Lung (tissue), 12 donors: ENCODE data around the gene ZDHHC11B. TPM values are rescaled to one million over a fixed set of nuclear protein-coding genes. Genes with fewer than 3 reads are reported as not detected.

Experiments
- ATAC-seq: fragments of 200-7000 bp; cut with Tn5 transposase; one replicate; pipeline ENCODE4 v1.9.1; 2020; ENCODE audit warnings: moderate number of reproducible peaks; ENCODE audit not compliant: insufficient read depth, low FRiP score
- DNase-seq, 3 donors: peaks; one replicate each; pipeline ENCODE4 v3.0.0-alpha.2; 2013 to 2017
- H3K27ac ChIP-seq, 2 donors: one replicate each; pipeline ENCODE4 v1.5.1; 2013; ENCODE audit warnings: mild to moderate bottlenecking in 2 of 2, moderate library complexity in 2 of 2, control low read depth in 1 of 2, inconsistent platforms in 1 of 2, low read depth in 1 of 2, low read length in 1 of 2
- H3K27me3 ChIP-seq, 3 donors: one replicate each; pipeline ENCODE4 v1.5.1; 2013; ENCODE audit warnings: low read length in 2 of 3; ENCODE audit not compliant: control insufficient read depth in 3 of 3, insufficient read depth in 3 of 3
- H3K36me3 ChIP-seq, 4 donors: one replicate each; pipeline ENCODE4 v1.5.1; 2013; ENCODE audit warnings: low read length in 4 of 4, mild to moderate bottlenecking in 1 of 4, moderate library complexity in 1 of 4; ENCODE audit not compliant: control insufficient read depth in 4 of 4, insufficient read depth in 4 of 4
- H3K4me1 ChIP-seq, 5 donors: one replicate each; pipeline ENCODE4 v1.5.1; 2013; ENCODE audit warnings: low read length in 5 of 5, mild to moderate bottlenecking in 2 of 5, moderate library complexity in 1 of 5; ENCODE audit not compliant: control insufficient read depth in 5 of 5, insufficient read depth in 5 of 5
- H3K4me3 ChIP-seq: one replicate; pipeline ENCODE4 v1.5.1; 2013; ENCODE audit warnings: mild to moderate bottlenecking, control low read depth, moderate library complexity
- H3K9ac ChIP-seq, 2 donors: one replicate each; pipeline ENCODE4 v1.5.1; 2013; ENCODE audit warnings: low read length in 2 of 2, control low read depth in 1 of 2; ENCODE audit not compliant: insufficient read depth in 1 of 2
- H3K9me3 ChIP-seq, 4 donors: one replicate each; pipeline ENCODE4 v1.5.1; 2013; ENCODE audit warnings: low read length in 3 of 4, mild to moderate bottlenecking in 1 of 4, moderate library complexity in 1 of 4; ENCODE audit not compliant: control insufficient read depth in 4 of 4, insufficient read depth in 3 of 4
- CTCF ChIP-seq: IDR thresholded peaks from 2 replicates; pipeline ENCODE4 v1.5.1; 2012; ENCODE audit warnings: mild to moderate bottlenecking; ENCODE audit errors: control extremely low read depth, extremely low read depth
- WGBS, 2 donors: extraction: QIAGEN DNeasy Blood & Tissue Kit; methylation state at CpG; one replicate each; pipeline ENCODE4 v1.1.7; 2013; 5-methylcytosine and 5-hydroxymethylcytosine counted together
- polyA plus RNA-seq, 2 donors: library from polyadenylated mRNA; stranded (reverse); fragments of 200-250 nt; gene quantifications; one replicate each; pipeline ENCODE4 v1.2.1, GENCODE V29; 2013
- total RNA-seq, 2 donors: library from RNA; depleted of rRNA in 1 of 2; stranded (reverse); fragments of >200 nt in 1 of 2; gene quantifications; one replicate each; pipeline ENCODE4 v1.2.1, GENCODE V29; 2014 to 2021
- donor health status: control.
- donor health status: control.
- donor health status: Bipolar disorder and iron deficiency.
- donor health status: healthy.
- donor health status: DM: yes; HTN: yes; CAD: no.

Gene ZDHHC11B
- total and polyA plus RNA-seq, 4 donors = 3.1 to 44.4 (median 6.0) TPM

- no peak overlapping the region for H3K4me3 ChIP-seq
- no peak overlapping the region for H3K27ac ChIP-seq
- no peak overlapping the region for H3K9ac ChIP-seq
- no peaks in the 10 kb centered on the region for H3K27me3 ChIP-seq
- H3K36me3 ChIP-seq = peaks cover 0 to 42% (median 20%) of the 10 kb centered on the region in 4 donors
- H3K9me3 ChIP-seq = peaks cover 0 to 2% (median 0%) of the 10 kb centered on the region in 4 donors
- DNase-seq (no peak), ATAC-seq (no peak)
- no peaks in the 10 kb centered on the region for H3K4me1 ChIP-seq
- TF ChIP-seq CTCF = no peak
- 92 to 94% methylated on average over 8 of the region's 8 CpGs for WGBS, 2 donors
Measured at GRCh38 chr5:665541-665955, 119.0 kb downstream of the ZDHHC11B start.

GRCh38 chr5:664994-665360 is 119.6 kb downstream of the ZDHHC11B start:
- H3K4me3 ChIP-seq = no peak overlapping the region
- H3K9me3 ChIP-seq = peaks cover 0 to 2% (median 0%) of the 10 kb centered on the region in 4 donors
- no peaks in the 10 kb centered on the region for H3K27me3 ChIP-seq
- no peak overlapping the region for H3K9ac ChIP-seq
- ATAC-seq (no peak), DNase-seq (no peak)
- TF ChIP-seq CTCF = no peak
- WGBS, 2 donors = 96% methylated on average over 20 of the region's 20 CpGs
- H3K4me1 ChIP-seq = no peaks in the 10 kb centered on the region
- H3K27ac ChIP-seq = no peak overlapping the region
- peaks cover 0 to 46% (median 23%) of the 10 kb centered on the region in 4 donors for H3K36me3 ChIP-seq

- 91 to 92% methylated on average over 24 of the region's 24 CpGs for WGBS, 2 donors
- peaks cover 0 to 2% (median 0%) of the 10 kb centered on the region in 4 donors for H3K9me3 ChIP-seq
- no peak overlapping the region for H3K27ac ChIP-seq
- H3K4me3 ChIP-seq = no peak overlapping the region
- ATAC-seq (no peak), DNase-seq (no peak)
- H3K9ac ChIP-seq = no peak overlapping the region
- H3K4me1 ChIP-seq = no peaks in the 10 kb centered on the region
- no peaks in the 10 kb centered on the region for H3K27me3 ChIP-seq
- peaks cover 0 to 50% (median 26%) of the 10 kb centered on the region in 4 donors for H3K36me3 ChIP-seq
- no peak for TF ChIP-seq CTCF
Measured at GRCh38 chr5:664343-664993, 120.1 kb downstream of the ZDHHC11B start.
